Upper lobe of left lung (tissue), 6 donors: Measurements from ENCODE around the gene GMDS. TPM values are rescaled to one million over a fixed set of nuclear protein-coding genes. Genes with fewer than 3 reads are reported as not detected.

ENCODE experiments used
- ATAC-seq, 2 donors: fragments of 200-7000 bp; cut with Tn5 transposase; one replicate each; pipeline ENCODE4 v1.9.1; 2022; ENCODE audit warnings: mild to moderate bottlenecking in 2 of 2, moderate library complexity in 2 of 2; ENCODE audit not compliant: low FRiP score in 2 of 2
- DNase-seq, 2 donors: peaks; one replicate each; pipeline ENCODE4 v3.0.0-alpha.2; 2019 to 2020
- H3K27ac ChIP-seq, 4 donors: fragments of 200-600 bp; sonication (generic); one replicate each; pipeline ENCODE4 v1.5.1; 2016 to 2019
- H3K27me3 ChIP-seq, 4 donors: fragments of 200-600 bp; sonication (generic); one replicate each; pipeline ENCODE4 v1.5.1; 2017 to 2019
- H3K36me3 ChIP-seq, 4 donors: fragments of 200-600 bp; sonication (generic); one replicate each; pipeline ENCODE4 v1.5.1; 2016 to 2019
- H3K4me1 ChIP-seq, 4 donors: fragments of 200-600 bp; sonication (generic); one replicate each; pipeline ENCODE4 v1.5.1; 2018 to 2019
- H3K4me3 ChIP-seq, 4 donors: fragments of 200-600 bp; sonication (generic); one replicate each; pipeline ENCODE4 v1.5.1; 2017 to 2019; ENCODE audit warnings: mild to moderate bottlenecking in 2 of 4, moderate library complexity in 1 of 4
- H3K9me3 ChIP-seq, 4 donors: fragments of 200-600 bp; sonication (generic); one replicate each; pipeline ENCODE4 v1.5.1; 2018 to 2019
- EP300 ChIP-seq, 4 donors: sonication (generic); formaldehyde crosslinking; IDR thresholded peaks; one replicate each; pipeline ENCODE4 v1.5.1; 2017; ENCODE audit warnings: antibody characterized with exemption in 4 of 4, control low read depth in 2 of 4
- POLR2A ChIP-seq, 4 donors: fragments of 450-650 bp; IDR thresholded peaks; one replicate each; pipeline ENCODE4 v1.5.1; 2016 to 2017; ENCODE audit warnings: antibody characterized with exemption in 4 of 4, mild to moderate bottlenecking in 2 of 4
- POLR2AphosphoS5 ChIP-seq, 2 donors: sonication (generic); formaldehyde crosslinking; IDR thresholded peaks; one replicate each; pipeline ENCODE4 v1.5.1; 2017; ENCODE audit warnings: antibody characterized with exemption in 2 of 2
- WGBS, 2 donors: methylation state at CpG; one replicate each; pipeline ENCODE4 v1.1.5; 2017 to 2018; 5-methylcytosine and 5-hydroxymethylcytosine counted together
- total RNA-seq, 6 donors: library from RNA; depleted of rRNA in 4 of 6; stranded (reverse); fragments of >200 nt in 4 of 6; gene quantifications; one replicate each; pipeline versions ENCODE4 v1.1.0 to v1.2.1, GENCODE V29; 2016 to 2021
- TF ChIP-seq, protein P1 (sequence below), 6 experiments: fragments of 450-650 bp in 4 of 6; fragments of 200-600 bp in 2 of 6; sonication (generic) in 2 of 6; IDR thresholded peaks; one replicate each; pipeline ENCODE4 v1.5.1; 2016 to 2019; ENCODE audit warnings: antibody characterized with exemption in 6 of 6
- donor health status: DM: no; HTN: no; CAD: no; lungs with moderate emphysema.
- donor health status: DM: no; HTN: yes; CAD: no; lungs with severe emphysema.

Gene GMDS
- total RNA-seq, 6 donors from 2014 or later: 7.6 to 17.8 (median 14.1) TPM

DNA sequence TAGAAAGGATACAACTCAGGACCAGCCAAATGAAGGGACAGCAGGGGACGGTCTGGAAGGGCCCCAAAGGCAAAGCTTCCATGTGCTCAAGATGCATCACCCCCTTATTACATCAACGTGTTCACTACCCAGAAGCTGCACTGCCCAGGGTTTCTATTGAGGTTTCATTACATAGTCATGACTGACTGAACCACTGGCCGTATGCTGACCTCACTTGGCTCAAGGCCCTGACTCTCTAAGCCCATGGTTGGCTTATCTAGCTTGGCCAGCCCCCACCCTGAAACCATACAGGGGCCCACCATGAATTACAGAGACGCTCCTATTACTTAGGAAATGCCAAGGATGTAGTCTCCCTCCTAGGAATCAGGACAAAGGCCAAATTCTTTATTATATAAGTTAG, 456.3 kb downstream of the GMDS start:
- Histone ChIP-seq H3K4me1 (peaks cover 0 to 4% (median 2%) of the 10 kb centered on the region in 4 donors), H3K27ac (no peak overlapping the region), H3K27me3 (no peaks in the 10 kb centered on the region), H3K4me3 (no peak overlapping the region), H3K9me3 (no peaks in the 10 kb centered on the region), H3K36me3 (no peaks in the 10 kb centered on the region)
- no peak for TF ChIP-seq POLR2AphosphoS5 (IDR thresholded peaks at IDR 0.05)
- no peak for TF ChIP-seq EP300 (IDR thresholded peaks at IDR 0.05)
- TF ChIP-seq POLR2A (IDR thresholded peaks at IDR 0.05): no peak
- TF ChIP-seq, protein P1, sequence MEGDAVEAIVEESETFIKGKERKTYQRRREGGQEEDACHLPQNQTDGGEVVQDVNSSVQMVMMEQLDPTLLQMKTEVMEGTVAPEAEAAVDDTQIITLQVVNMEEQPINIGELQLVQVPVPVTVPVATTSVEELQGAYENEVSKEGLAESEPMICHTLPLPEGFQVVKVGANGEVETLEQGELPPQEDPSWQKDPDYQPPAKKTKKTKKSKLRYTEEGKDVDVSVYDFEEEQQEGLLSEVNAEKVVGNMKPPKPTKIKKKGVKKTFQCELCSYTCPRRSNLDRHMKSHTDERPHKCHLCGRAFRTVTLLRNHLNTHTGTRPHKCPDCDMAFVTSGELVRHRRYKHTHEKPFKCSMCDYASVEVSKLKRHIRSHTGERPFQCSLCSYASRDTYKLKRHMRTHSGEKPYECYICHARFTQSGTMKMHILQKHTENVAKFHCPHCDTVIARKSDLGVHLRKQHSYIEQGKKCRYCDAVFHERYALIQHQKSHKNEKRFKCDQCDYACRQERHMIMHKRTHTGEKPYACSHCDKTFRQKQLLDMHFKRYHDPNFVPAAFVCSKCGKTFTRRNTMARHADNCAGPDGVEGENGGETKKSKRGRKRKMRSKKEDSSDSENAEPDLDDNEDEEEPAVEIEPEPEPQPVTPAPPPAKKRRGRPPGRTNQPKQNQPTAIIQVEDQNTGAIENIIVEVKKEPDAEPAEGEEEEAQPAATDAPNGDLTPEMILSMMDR (IDR thresholded peaks at IDR 0.05): no peak
- WGBS, 2 donors: 93 to 100% methylated on average over 4 of the region's 4 CpGs
- peak in 1 of 2 donors; percentile 51 for ATAC-seq
- no peak for DNase-seq

DNA sequence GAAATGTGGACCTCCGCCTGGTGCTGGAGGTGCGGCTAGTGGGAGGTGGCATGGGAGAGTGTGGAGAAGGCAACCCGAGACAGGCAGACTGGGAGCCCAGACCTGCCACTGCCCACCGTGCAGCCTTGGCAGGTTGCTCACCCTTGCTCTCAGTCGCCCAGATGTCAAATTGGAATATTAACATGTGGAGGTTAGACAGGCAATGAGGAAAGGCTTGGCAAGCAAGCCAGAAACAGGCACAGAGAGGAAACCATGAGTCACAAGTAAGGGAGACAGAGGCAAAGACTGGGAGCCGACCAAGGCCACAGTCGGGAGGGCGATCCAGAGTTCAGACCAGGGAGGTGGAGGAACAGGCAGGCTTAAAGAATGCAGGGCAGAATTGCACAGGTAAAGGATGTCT, 457.5 kb downstream of the GMDS start:
- Histone ChIP-seq H3K36me3 (no peaks in the 10 kb centered on the region), H3K4me3 (no peak overlapping the region), H3K9me3 (no peaks in the 10 kb centered on the region), H3K4me1 (peaks cover 0 to 4% (median 2%) of the 10 kb centered on the region in 4 donors), H3K27ac (no peak overlapping the region), H3K27me3 (no peaks in the 10 kb centered on the region)
- WGBS, 2 donors: 84 to 87% methylated on average over 8 of the region's 8 CpGs
- DNase-seq: no peak
- ATAC-seq: peak in 1 of 2 donors; percentile 73
- TF ChIP-seq, protein P1 (IDR thresholded peaks at IDR 0.05): no peak
- TF ChIP-seq POLR2AphosphoS5 (IDR thresholded peaks at IDR 0.05) (no peak), EP300 (IDR thresholded peaks at IDR 0.05) (no peak), POLR2A (IDR thresholded peaks at IDR 0.05) (no peak)

DNA sequence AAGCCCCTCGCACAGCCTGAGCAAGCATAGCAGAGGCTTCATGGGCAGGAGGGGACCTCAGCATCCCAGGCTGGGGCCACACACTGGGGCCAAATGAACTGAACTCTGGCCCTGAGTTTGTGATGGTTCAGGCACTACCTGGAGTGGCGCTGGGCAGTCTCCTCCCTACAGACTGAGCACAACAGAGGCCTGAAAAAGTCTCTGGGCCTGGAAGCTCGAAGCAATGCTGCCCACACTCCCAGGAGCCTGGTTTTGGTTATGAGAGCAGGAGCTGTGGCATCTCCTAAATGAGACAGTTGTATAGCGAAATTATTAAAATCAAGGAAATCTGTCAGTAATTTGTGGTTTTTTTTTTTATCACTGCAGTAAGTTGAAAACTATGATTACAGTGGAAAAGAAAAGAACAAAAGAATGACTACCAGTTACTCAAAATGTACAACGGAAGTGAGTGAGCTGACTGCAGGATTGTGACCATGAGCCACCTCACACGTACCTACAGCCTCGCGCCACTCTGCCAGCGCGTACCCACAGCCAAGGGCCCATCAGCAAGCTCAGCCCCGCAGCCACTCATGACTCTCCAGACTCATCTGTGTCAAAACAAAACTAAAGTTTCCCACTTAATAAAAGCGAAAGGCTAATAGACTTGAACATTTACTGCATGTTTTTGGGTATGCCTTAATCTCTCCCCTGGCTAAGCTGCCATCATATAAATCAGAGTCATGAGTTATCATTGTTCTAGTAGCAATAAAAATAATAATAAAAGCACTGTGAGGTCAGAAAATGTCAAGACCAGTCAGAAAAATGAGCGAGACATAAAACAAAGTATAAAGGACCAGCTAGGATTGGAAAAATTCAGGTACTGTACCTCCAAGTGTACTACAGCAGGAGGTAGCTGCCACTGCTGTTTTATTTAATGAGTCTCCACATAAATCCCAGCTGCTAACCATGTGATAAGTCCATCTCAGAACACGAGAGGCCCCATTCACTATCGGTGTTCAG, 458.7 kb downstream of the GMDS start:
- WGBS, 2 donors: 85 to 93% methylated on average over 13 to 15 of the region's 15 CpGs
- Histone ChIP-seq H3K36me3 (no peaks in the 10 kb centered on the region), H3K27ac (no peak overlapping the region), H3K9me3 (no peaks in the 10 kb centered on the region), H3K4me3 (no peak overlapping the region), H3K27me3 (no peaks in the 10 kb centered on the region), H3K4me1 (peaks cover 0 to 4% (median 2%) of the 10 kb centered on the region in 4 donors)
- TF ChIP-seq, protein P1 (IDR thresholded peaks at IDR 0.05): no peak
- TF ChIP-seq EP300 (IDR thresholded peaks at IDR 0.05): no peak
- no peak for TF ChIP-seq POLR2AphosphoS5 (IDR thresholded peaks at IDR 0.05)
- TF ChIP-seq POLR2A (IDR thresholded peaks at IDR 0.05): no peak
- DNase-seq: no peak
- no peak for ATAC-seq

DNA sequence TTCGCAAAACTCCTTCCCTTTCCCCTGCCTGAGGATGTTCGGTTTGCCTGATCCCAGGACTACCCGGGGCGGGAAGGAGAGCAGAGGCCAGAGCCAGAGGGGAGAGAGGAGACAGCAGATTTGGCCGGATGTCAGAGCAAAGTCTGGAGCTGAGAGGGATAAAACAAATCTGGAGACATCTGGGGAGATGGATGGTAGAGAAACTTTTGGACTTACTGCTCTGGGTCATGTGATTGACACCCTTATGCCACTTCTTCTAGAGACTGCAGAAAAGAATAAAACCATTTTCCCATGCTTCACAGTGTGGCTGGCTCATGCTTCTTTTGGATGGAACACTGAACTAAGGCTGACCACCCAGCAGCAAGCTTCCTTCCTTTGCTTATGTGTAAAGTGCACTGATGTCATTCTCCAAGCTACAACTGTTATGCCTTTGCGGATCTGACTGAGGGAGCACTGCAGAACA, 461.0 kb downstream of the GMDS start:
- no peaks in the 10 kb centered on the region for H3K36me3 ChIP-seq
- no peak overlapping the region for H3K4me3 ChIP-seq
- TF ChIP-seq, protein P1 (IDR thresholded peaks at IDR 0.05): no peak
- no peak for TF ChIP-seq POLR2AphosphoS5 (IDR thresholded peaks at IDR 0.05)
- no peak for TF ChIP-seq EP300 (IDR thresholded peaks at IDR 0.05)
- peaks cover 0 to 4% (median 2%) of the 10 kb centered on the region in 4 donors for H3K4me1 ChIP-seq
- no peaks in the 10 kb centered on the region for H3K27me3 ChIP-seq
- no peaks in the 10 kb centered on the region for H3K9me3 ChIP-seq
- 48 to 56% methylated on average over 6 of the region's 6 CpGs for WGBS, 2 donors
- no peak overlapping the region for H3K27ac ChIP-seq
- peak in 1 of 2 donors; percentile 30 for ATAC-seq
- no peak for DNase-seq
